Choroid plexus epithelial cell (primary cell): ENCODE results near the gene PTEN.

Experiments
- DNase-seq: peaks from one replicate; pipeline ENCODE4 v3.0.0-alpha.2; 2010; ENCODE audit warnings: low read depth
- H3K4me3 ChIP-seq: 2 replicates; pipeline ENCODE4 v1.5.1; 2011; ENCODE audit warnings: low read depth, mild to moderate bottlenecking, control low read depth, low read length, moderate library complexity
- TF ChIP-seq, protein P1 (sequence below): conservative IDR thresholded peaks from 2 replicates; pipeline ENCODE4 v1.5.1; 2011; ENCODE audit warnings: low read depth, mild to moderate bottlenecking, control low read depth, inconsistent platforms, low read length, moderate library complexity

Gene PTEN

DNA sequence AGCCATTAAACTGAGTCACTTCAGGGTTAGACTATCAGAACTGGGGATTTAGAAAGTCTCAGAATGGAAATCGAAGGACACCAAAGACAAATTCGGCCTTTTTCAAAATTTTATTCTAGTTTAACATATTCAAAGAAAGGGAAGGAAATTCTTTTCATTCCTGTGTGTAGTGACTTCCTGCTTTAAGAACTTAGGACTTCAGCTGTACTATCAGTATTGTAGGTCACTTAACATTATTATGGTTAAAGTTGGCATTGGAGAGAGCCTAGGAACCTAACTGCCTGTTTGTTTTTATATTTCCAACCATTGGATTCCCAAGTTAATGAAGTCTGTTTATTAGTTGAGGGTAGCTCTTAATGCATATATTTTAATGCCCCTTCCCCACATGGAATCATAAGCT lies 63.7 kb downstream of the PTEN start:
- H3K4me3 ChIP-seq, result no peak overlapping the region
- DNase-seq, result peak; percentile 54

DNA sequence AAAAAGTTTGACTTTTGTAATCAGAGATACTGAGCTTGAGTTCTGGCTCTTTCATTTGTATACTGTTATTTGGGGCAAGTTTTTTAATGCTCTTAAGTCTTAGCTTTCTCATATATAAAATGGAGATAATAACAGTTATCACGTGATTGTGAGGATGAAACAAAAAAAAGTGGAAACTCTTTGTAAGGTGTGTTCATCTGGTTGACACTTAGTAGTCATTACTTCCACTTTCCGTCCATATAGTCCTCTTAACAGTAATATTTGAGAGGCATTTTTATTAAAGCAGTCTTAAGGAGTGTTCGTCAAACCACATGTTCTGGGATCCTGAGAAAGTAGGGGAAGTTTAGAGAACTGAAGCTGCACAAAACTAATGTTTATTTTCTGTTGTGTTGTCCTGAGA lies 65.6 kb downstream of the PTEN start:
- no peak overlapping the region for H3K4me3 ChIP-seq
- no peak for DNase-seq
- TF ChIP-seq, protein P1, sequence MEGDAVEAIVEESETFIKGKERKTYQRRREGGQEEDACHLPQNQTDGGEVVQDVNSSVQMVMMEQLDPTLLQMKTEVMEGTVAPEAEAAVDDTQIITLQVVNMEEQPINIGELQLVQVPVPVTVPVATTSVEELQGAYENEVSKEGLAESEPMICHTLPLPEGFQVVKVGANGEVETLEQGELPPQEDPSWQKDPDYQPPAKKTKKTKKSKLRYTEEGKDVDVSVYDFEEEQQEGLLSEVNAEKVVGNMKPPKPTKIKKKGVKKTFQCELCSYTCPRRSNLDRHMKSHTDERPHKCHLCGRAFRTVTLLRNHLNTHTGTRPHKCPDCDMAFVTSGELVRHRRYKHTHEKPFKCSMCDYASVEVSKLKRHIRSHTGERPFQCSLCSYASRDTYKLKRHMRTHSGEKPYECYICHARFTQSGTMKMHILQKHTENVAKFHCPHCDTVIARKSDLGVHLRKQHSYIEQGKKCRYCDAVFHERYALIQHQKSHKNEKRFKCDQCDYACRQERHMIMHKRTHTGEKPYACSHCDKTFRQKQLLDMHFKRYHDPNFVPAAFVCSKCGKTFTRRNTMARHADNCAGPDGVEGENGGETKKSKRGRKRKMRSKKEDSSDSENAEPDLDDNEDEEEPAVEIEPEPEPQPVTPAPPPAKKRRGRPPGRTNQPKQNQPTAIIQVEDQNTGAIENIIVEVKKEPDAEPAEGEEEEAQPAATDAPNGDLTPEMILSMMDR, result no peak

More for the DNA sequence above, 63.7 kb downstream of the PTEN start:
- TF ChIP-seq, protein P1, result no peak

DNA sequence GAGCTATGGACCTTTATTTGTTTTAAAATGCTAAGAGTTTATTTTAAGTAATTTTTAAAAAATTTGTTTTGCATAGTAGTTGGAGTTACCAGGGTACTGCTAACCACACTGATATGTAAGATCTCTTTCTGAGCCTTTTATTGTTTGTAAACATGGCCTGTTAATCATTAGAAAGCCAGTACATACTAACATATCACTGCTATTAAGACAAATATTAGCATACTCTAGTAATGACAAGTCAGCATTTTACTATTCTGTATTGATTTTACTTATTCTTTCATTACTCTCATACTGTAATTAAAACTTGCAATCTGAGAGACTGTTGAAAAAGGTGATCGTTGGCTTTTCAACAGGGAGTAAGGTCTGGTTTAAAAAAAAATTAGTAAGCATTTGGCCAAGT lies 66.7 kb downstream of the PTEN start:
- no peak for DNase-seq
- TF ChIP-seq, protein P1, result no peak
- H3K4me3 ChIP-seq, result no peak overlapping the region

DNA sequence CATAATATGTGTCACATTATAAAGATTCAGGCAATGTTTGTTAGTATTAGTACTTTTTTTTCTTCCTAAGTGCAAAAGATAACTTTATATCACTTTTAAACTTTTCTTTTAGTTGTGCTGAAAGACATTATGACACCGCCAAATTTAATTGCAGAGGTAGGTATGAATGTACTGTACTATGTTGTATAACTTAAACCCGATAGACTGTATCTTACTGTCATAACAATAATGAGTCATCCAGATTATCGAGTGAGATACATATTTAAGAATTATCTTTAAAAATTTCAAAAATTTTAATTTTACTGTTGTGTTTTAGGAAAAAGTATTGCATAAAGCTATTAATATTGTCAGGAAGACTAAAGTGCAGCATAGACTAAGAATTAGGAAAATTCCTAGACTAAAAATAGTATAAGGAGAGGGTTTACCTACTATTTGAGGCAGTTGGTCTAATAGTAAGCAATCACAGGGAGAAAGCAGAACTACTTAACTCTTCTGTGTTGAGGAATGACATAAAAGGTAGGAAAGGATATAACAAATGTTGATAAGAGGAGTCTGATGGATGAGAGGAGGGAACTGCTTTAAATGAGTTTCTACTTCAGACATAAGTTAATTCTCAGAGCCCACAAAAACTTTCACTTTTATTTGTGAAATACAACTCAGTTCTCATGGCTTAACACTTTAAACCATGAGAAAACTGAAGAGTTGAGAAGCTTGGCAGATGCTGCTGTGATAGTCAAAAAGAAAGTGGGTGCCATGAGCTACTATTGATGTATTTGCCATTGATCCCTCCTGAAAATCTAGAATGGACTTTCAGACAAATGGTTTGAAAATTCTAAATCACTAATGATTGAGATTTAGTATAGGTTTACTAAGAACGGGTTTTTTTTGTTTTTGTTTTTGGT lies 67.8 kb downstream of the PTEN start:
- no peak for DNase-seq
- no peak overlapping the region for H3K4me3 ChIP-seq
- TF ChIP-seq, protein P1, result no peak

DNA sequence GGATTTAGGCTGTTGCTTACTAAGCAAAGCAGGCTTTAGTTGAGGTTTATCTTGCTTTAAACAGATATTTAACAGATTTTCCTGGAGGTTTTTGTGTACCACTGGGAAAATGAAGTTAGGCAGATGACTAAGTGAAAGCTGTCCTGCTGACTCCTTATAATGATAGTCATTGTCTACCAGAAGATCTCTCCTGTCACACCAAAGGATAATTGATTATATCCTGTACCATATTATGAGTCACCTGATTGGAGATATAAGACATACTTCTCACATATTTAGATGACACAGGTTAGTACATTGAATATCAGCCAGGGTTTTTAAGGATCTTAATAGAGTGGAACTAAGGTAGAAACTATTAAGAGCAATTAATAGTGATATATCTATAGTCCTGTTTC lies 68.4 kb downstream of the PTEN start:
- no peak overlapping the region for H3K4me3 ChIP-seq
- no peak for DNase-seq
- TF ChIP-seq, protein P1, result no peak

DNA sequence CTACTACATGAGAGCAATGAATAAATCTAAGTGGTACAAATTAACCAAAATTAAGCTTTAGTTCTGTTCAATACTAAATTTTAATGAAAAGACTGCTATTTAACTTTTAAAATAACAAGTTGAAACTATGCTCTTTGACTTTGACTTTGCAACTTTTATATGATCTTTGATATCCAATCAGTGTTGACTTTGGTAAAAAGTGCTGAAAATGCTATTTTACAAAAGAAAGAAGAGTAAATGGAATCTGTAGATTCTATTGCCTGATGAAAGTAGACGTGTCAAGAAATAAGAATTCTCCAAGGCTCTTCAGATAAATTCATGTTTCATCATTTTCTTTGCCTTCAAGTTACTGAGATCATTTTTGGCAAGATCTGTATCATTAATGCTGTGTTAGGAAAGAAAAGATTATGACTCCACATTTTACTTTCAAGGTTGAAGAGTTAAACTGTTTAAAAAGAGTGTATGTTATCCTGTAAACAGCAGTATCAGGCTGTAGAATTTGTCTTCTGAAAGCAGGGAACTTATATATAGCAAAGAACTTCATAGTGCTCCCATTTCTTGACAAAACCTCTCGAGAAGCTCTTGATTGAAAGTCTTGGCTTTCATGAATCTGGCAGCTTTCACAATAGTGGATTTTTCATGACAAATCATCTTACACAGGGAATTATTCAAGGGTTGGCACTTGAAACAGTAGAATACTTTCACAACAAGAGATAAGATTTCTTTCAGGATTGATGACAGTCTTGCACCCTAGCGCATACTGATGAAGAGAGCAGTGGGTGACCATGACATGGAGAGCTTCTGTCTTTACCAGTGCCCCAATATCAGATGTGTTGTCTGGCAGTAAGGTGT lies 72.1 kb downstream of the PTEN start:
- peak; percentile 36 for DNase-seq
- TF ChIP-seq, protein P1, result no peak

More for the DNA sequence above, 72.1 kb downstream of the PTEN start:
- H3K4me3 ChIP-seq, result no peak overlapping the region
